NCI-H524 treated with DMSO at 0.1 percent for 48 hours (cell line): ENCODE results near the gene MYH16.
"Not testable (repeated sequence)": the region's sequence is repeated elsewhere in the genome, so short reads cannot be mapped to it uniquely, and the experiment has no call there.

Experiments used
- DNase-seq: peaks from one replicate; lab custom pipeline; 2025; lab: John Stamatoyannopoulos, UW

Gene MYH16

GRCh38 chr7:99272476-99273045 is at the start of gene MYH16:
Gene MYH16, plus strand, starts transcription at chr7:99272839.
- DNase-seq, result no peak

GRCh38 chr7:99224263-99224898 is 48.3 kb upstream of the MYH16 start:
- not testable (repeated sequence) for DNase-seq

GRCh38 chr7:99224899-99225265 is 47.8 kb upstream of the MYH16 start:
- no peak for DNase-seq

- DNase-seq, result no peak
Observed at GRCh38 chr7:99229234-99229633, 43.4 kb upstream of the MYH16 start.

- no peak for DNase-seq
Observed at GRCh38 chr7:99232082-99232770, 40.4 kb upstream of the MYH16 start.

- DNase-seq, result not testable (repeated sequence)
Observed at GRCh38 chr7:99232955-99233354, 39.7 kb upstream of the MYH16 start.

GRCh38 chr7:99234185-99234584 is 38.5 kb upstream of the MYH16 start:
- DNase-seq, result no peak

GRCh38 chr7:99235925-99236324 is 36.7 kb upstream of the MYH16 start:
- no peak for DNase-seq

- not testable (repeated sequence) for DNase-seq
Observed at GRCh38 chr7:99237876-99238275, 34.8 kb upstream of the MYH16 start.

GRCh38 chr7:99238558-99239341 is 33.9 kb upstream of the MYH16 start:
- no peak for DNase-seq

GRCh38 chr7:99242682-99243081 is 30.0 kb upstream of the MYH16 start:
- no peak for DNase-seq

- no peak for DNase-seq
Observed at GRCh38 chr7:99243751-99244337, 28.8 kb upstream of the MYH16 start.

- DNase-seq, result no peak
Observed at GRCh38 chr7:99244939-99245338, 27.7 kb upstream of the MYH16 start.

GRCh38 chr7:99248391-99249095 is 24.1 kb upstream of the MYH16 start:
- DNase-seq, result no peak

GRCh38 chr7:99249985-99250575 is 22.6 kb upstream of the MYH16 start:
- DNase-seq, result no peak

- no peak for DNase-seq
Observed at GRCh38 chr7:99252166-99252895, 20.3 kb upstream of the MYH16 start.

- no peak for DNase-seq
Observed at GRCh38 chr7:99253369-99253768, 19.3 kb upstream of the MYH16 start.

GRCh38 chr7:99254390-99254789 is 18.2 kb upstream of the MYH16 start:
- no peak for DNase-seq

- no peak for DNase-seq
Observed at GRCh38 chr7:99255463-99255862, 17.2 kb upstream of the MYH16 start.

GRCh38 chr7:99257065-99257464 is 15.6 kb upstream of the MYH16 start:
- no peak for DNase-seq

- DNase-seq, result no peak
Observed at GRCh38 chr7:99257675-99258074, 15.0 kb upstream of the MYH16 start.
